ENCODE data around the gene FAM78B. TPM values are rescaled to one million over a fixed set of nuclear protein-coding genes. Genes with fewer than 3 reads are reported as not detected.

FAM78B gene
- total and polyA plus RNA-seq, 2 donors (not counting 3 experiments of a cell fraction or from before 2014, with no cell fraction given) = 0.10 TPM; not detected in 1

- no peak overlapping the region for H3K27ac ChIP-seq (ENCODE audit: insufficient read depth, low read depth, low read length)
- dilution Hi-C loops (cut with MboI; ENCODE audit: extremely low pct_ligation_motif_present, low sequenced_read_pairs) = no loop called here
These were observed 76.6 kb downstream of the FAM78B start for GRCh38 chr1:166090244-166090643.

More at GRCh38 chr1:166090244-166090643, 76.6 kb downstream of the FAM78B start:
- CTCF ChIA-PET = no interaction called here
- Histone ChIP-seq H4K20me1 (replicated peaks; ENCODE audit: control insufficient read depth, extremely low read depth, insufficient read depth, low read length) (no peaks in the 10 kb centered on the region), H3K27me3 (ENCODE audit: control insufficient read depth in 2 of 2, insufficient read depth in 2 of 2, low read length in 2 of 2) (no peaks in the 10 kb centered on the region), H3K4me1 (ENCODE audit: control insufficient read depth, extremely low read depth, insufficient read depth, low read length) (no peaks in the 10 kb centered on the region), H3K9me1 (replicated peaks; ENCODE audit: control insufficient read depth, extremely low read depth, insufficient read depth, low read length) (no peaks in the 10 kb centered on the region), H2AFZ (ENCODE audit: low read depth, low read length) (no peak overlapping the region), H3K79me2 (ENCODE audit: control insufficient read depth, insufficient read depth, low read length) (no peaks in the 10 kb centered on the region), H3K9me3 (replicated peaks; ENCODE audit: control insufficient read depth, insufficient read depth, low read length) (no peaks in the 10 kb centered on the region), H3K4me3 (replicated peaks in 1 of 3; ENCODE audit: insufficient read depth in 1 of 3, low read depth in 1 of 3, low read length in 3 of 3) (no peak overlapping the region), H3K4me2 (ENCODE audit: insufficient read depth, low read length) (no peak overlapping the region), H3K9ac (replicated peaks; ENCODE audit: extremely low read depth, insufficient read depth, low read length) (no peak overlapping the region), H3K36me3 (ENCODE audit: control insufficient read depth in 2 of 2, extremely low read depth in 1 of 2, insufficient read depth in 2 of 2, low read length in 2 of 2) (no peaks in the 10 kb centered on the region)
- FAIRE-seq (no peak), DNase-seq (ENCODE audit: low read depth, low spot score) (no peak)
- intact Hi-C loops (cut with micrococcal nuclease) = no loop called here
- TF ChIP-seq CTCF (IDR thresholded peaks at IDR 0.05; ENCODE audit: extremely low read depth in 1 of 2, insufficient read depth in 1 of 2, low read depth in 1 of 2, low read length in 2 of 2) = no peak
- no peak for TF ChIP-seq GATA2 (IDR thresholded peaks at IDR 0.05; ENCODE audit: insufficient read depth, insufficient read length, low read depth, low read length)
- TF ChIP-seq FOS (IDR thresholded peaks at IDR 0.05; ENCODE audit: borderline replicate concordance, insufficient read depth, low read length) = no peak
- TF ChIP-seq POLR2AphosphoS5 (IDR thresholded peaks at IDR 0.05; ENCODE audit: insufficient read depth, low read depth, low read length) = no peak
- TF ChIP-seq MYC (IDR thresholded peaks at IDR 0.05; ENCODE audit: low read depth, low read length) = no peak
- TF ChIP-seq JUN (IDR thresholded peaks at IDR 0.05; ENCODE audit: borderline replicate concordance, insufficient read depth, insufficient read length, low read depth) = no peak
- TF ChIP-seq EZH2 (IDR thresholded peaks at IDR 0.05; ENCODE audit: borderline replicate concordance, low read depth, low read length, severe bottlenecking) = no peak
- POLR2A ChIA-PET = no interaction called here
- BruUV-seq (replicated peaks) = no TSS peak
